OCI-LY3 (cell line): ENCODE data around the gene SPRYD7.

Source experiments
- H2AFZ ChIP-seq: fragments of 200-600, 300-600 bp; shearing (Covaris generic); 2 replicates; pipeline ENCODE4 v1.6.0; 2014; ENCODE audit warnings: antibody characterized with exemption, low read depth, low read length
- H3K27ac ChIP-seq: fragments of 200-600, 300-600 bp; sonication (generic); 2 replicates; pipeline ENCODE4 v1.5.1; 2014; ENCODE audit warnings: mild to moderate bottlenecking, low read length, moderate library complexity, mixed read lengths
- H3K27me3 ChIP-seq: fragments of 200-600, 300-600 bp; sonication (generic); 2 replicates; pipeline ENCODE4 v1.6.1; 2014; ENCODE audit warnings: low read depth, low read length, mixed read lengths
- H3K36me3 ChIP-seq: fragments of 200-600, 300-600 bp; sonication (generic); replicated peaks from 2 replicates; pipeline ENCODE3; 2014; ENCODE audit warnings: low read depth, low read length, mixed read lengths
- H3K4me1 ChIP-seq: fragments of 300-600, 200-600 bp; sonication (generic); 2 replicates; pipeline ENCODE4 v1.6.1; 2014; ENCODE audit warnings: low read length, mixed read lengths
- H3K4me2 ChIP-seq: fragments of 200-600, 300-600 bp; sonication (generic); 2 replicates; pipeline ENCODE4 v1.6.1; 2014; ENCODE audit warnings: low read length, mixed read lengths
- H3K4me3 ChIP-seq: fragments of 300-600, 200-600 bp; sonication (generic); 2 replicates; pipeline ENCODE4 v1.5.1; 2014; ENCODE audit warnings: antibody characterized with exemption, mild to moderate bottlenecking, low read length, moderate library complexity
- H3K79me2 ChIP-seq: fragments of 300-600, 200-600 bp; shearing (Covaris generic); 2 replicates; pipeline ENCODE4 v1.6.1; 2014; ENCODE audit warnings: mild to moderate bottlenecking, low read length, mixed read lengths
- H3K9ac ChIP-seq: fragments of 300-600, 200-600 bp; shearing (Covaris generic); 2 replicates; pipeline ENCODE4 v1.6.0; 2014; ENCODE audit warnings: mild to moderate bottlenecking, low read length, moderate library complexity
- H3K9me3 ChIP-seq: fragments of 200-600, 300-600 bp; shearing (Covaris generic); 2 replicates; pipeline ENCODE4 v1.6.1; 2014; ENCODE audit warnings: low read length, mixed read lengths; ENCODE audit not compliant: insufficient read depth
- H4K20me1 ChIP-seq: fragments of 200-600, 300-600 bp; sonication (generic); 2 replicates; pipeline ENCODE4 v1.6.1; 2016; ENCODE audit warnings: low read length, mixed read lengths; ENCODE audit not compliant: insufficient read depth
- CTCF ChIP-seq: fragments of 200-600, 300-600 bp; sonication (generic); IDR thresholded peaks from 2 replicates; pipeline ENCODE4 v1.5.1; 2014; ENCODE audit warnings: antibody characterized with exemption, low read length, low read depth
- EZH2phosphoT487 ChIP-seq: fragments of 200-600 bp; shearing (Covaris generic); IDR thresholded peaks from 2 replicates; pipeline ENCODE4 v1.6.1; 2018; ENCODE audit warnings: antibody characterized with exemption, mixed run types, low read depth

The SPRYD7 gene

GRCh38 chr13:49864509-49864908 is 71.6 kb downstream of the SPRYD7 start:
- Histone ChIP-seq H3K9me3 (0 out of 2 replicates have a peak, but pooled peaks cover 2% of the 10 kb centered on the region), H3K27me3 (no peaks in the 10 kb centered on the region), H3K79me2 (no peaks in the 10 kb centered on the region), H2AFZ (no peak overlapping the region), H3K27ac (no peak overlapping the region), H3K9ac (no peak overlapping the region), H3K4me1 (no peaks in the 10 kb centered on the region), H3K4me2 (no peak overlapping the region), H3K36me3 (no peaks in the 10 kb centered on the region), H3K4me3 (no peak overlapping the region), H4K20me1 (no peaks in the 10 kb centered on the region)
- TF ChIP-seq EZH2phosphoT487 (no peak), CTCF (no peak)
